IMR-90 (cell line): Measurements from ENCODE around the gene KLHL28. TPM values are rescaled to one million over a fixed set of nuclear protein-coding genes. Genes with fewer than 3 reads are reported as not detected.

Experiments
- ATAC-seq: fragments of 200-7000 bp; cut with Tn5 transposase; 2 replicates; pipeline ENCODE4 v1.9.1; 2020; ENCODE audit warnings: low read depth, mild to moderate bottlenecking, moderate library complexity
- BruUV-seq: library from RNA; stranded (reverse); fragments of 400-500 nt; replicated peaks from 2 replicates; lab custom pipeline; 2021; lab: Mats Ljungman, UMichigan
- CTCF ChIA-PET: fragments of 300-600 bp; formaldehyde crosslinking; extraction: SDS; loops from one replicate; lab custom pipeline; 2021; ENCODE audit warnings: antibody characterized with exemption; lab: Yijun Ruan, JAX
- POLR2A ChIA-PET: fragments of 300-600 bp; sonication (Branson Sonifier 250); formaldehyde crosslinking; loops from one replicate; lab custom pipeline; 2022; ENCODE audit warnings: antibody characterized with exemption; ENCODE audit not compliant: unreplicated experiment; lab: Charles Lee
- DNase-seq: peaks from one replicate; pipeline ENCODE4 v3.0.0; 2013
- H2AFZ ChIP-seq: replicated peaks from 2 replicates; pipeline ENCODE3; 2013; ENCODE audit warnings: low read length, mild to moderate bottlenecking; ENCODE audit not compliant: poor library complexity
- H2AK5ac ChIP-seq: 2 replicates; pipeline ENCODE4 v1.6.1; 2013; ENCODE audit warnings: low read depth, low read length, inconsistent platforms
- H2AK9ac ChIP-seq: replicated peaks from 2 replicates; pipeline ENCODE3; 2013; ENCODE audit warnings: mild to moderate bottlenecking, low read depth, low read length, moderate library complexity; ENCODE audit not compliant: poor library complexity
- H2BK120ac ChIP-seq: 2 replicates; pipeline ENCODE4 v1.6.1; 2013; ENCODE audit warnings: low read depth, low read length, inconsistent platforms
- H2BK15ac ChIP-seq: 3 replicates; pipeline ENCODE4 v1.6.1; 2013; ENCODE audit warnings: low read depth, low read length, inconsistent platforms
- H2BK20ac ChIP-seq: 2 replicates; pipeline ENCODE4 v1.6.1; 2013; ENCODE audit warnings: low read depth, mild to moderate bottlenecking, inconsistent platforms, low read length, moderate library complexity
- H2BK5ac ChIP-seq: 2 replicates; pipeline ENCODE4 v1.6.1; 2013; ENCODE audit warnings: mild to moderate bottlenecking, low read depth, low read length, inconsistent platforms; ENCODE audit not compliant: poor library complexity, severe bottlenecking
- H3K14ac ChIP-seq: replicated peaks from 2 replicates; pipeline ENCODE4 v1.6.1; 2013; ENCODE audit warnings: low read depth, low read length, inconsistent platforms
- H3K18ac ChIP-seq: 2 replicates; pipeline ENCODE4 v1.6.1; 2013; ENCODE audit warnings: low read depth, low read length, control low read depth
- H3K23ac ChIP-seq: 2 replicates; pipeline ENCODE4 v1.6.1; 2013; ENCODE audit warnings: low read depth, low read length, inconsistent platforms
- H3K27ac ChIP-seq: 2 replicates; pipeline ENCODE4 v1.5.1; 2013; ENCODE audit warnings: mild to moderate bottlenecking, control low read depth, low read length; ENCODE audit not compliant: insufficient read depth
- H3K27me3 ChIP-seq: 2 replicates; pipeline ENCODE4 v1.6.1; 2013; ENCODE audit warnings: low read length; ENCODE audit not compliant: control insufficient read depth, insufficient read depth
- H3K36me3 ChIP-seq: 2 replicates; pipeline ENCODE4 v1.6.1; 2013; ENCODE audit warnings: low read length, mixed read lengths; ENCODE audit not compliant: control insufficient read depth, insufficient read depth
- H3K4ac ChIP-seq: 2 replicates; pipeline ENCODE4 v1.6.1; 2013; ENCODE audit warnings: low read depth, low read length, inconsistent platforms
- H3K4me1 ChIP-seq: 2 replicates; pipeline ENCODE4 v1.6.1; 2013; ENCODE audit warnings: low read length, mixed read lengths; ENCODE audit not compliant: control insufficient read depth, insufficient read depth
- H3K4me2 ChIP-seq: 2 replicates; pipeline ENCODE4 v1.6.1; 2013; ENCODE audit warnings: low read depth, mild to moderate bottlenecking, control low read depth, low read length, moderate library complexity
- H3K4me3 ChIP-seq: 2 replicates; pipeline ENCODE4 v1.5.1; 2013; ENCODE audit warnings: low read depth, mild to moderate bottlenecking, control low read depth, low read length, moderate library complexity; ENCODE audit not compliant: insufficient read depth
- H3K56ac ChIP-seq: 2 replicates; pipeline ENCODE4 v1.6.1; 2013; ENCODE audit warnings: low read length, inconsistent platforms; ENCODE audit not compliant: insufficient read depth; ENCODE audit errors: extremely low read depth
- H3K79me1 ChIP-seq, 2 experiments: 2 replicates each; pipeline ENCODE4 v1.6.1; 2013; ENCODE audit warnings: low read length in 2 of 2, inconsistent platforms in 1 of 2, low read depth in 1 of 2
- H3K9ac ChIP-seq: 2 replicates; pipeline ENCODE4 v1.6.1; 2013; ENCODE audit warnings: low read depth, low read length, control low read depth
- H3K9me1 ChIP-seq: 2 replicates; pipeline ENCODE4 v1.6.1; 2013; ENCODE audit warnings: low read length, inconsistent platforms; ENCODE audit not compliant: insufficient read depth
- H3K9me3 ChIP-seq: 2 replicates; pipeline ENCODE4 v1.6.1; 2013; ENCODE audit warnings: low read length; ENCODE audit not compliant: control insufficient read depth, insufficient read depth
- H4K20me1 ChIP-seq: 2 replicates; pipeline ENCODE4 v1.6.1; 2013; ENCODE audit warnings: low read length, inconsistent platforms; ENCODE audit not compliant: insufficient read depth
- H4K5ac ChIP-seq: 2 replicates; pipeline ENCODE4 v1.6.1; 2013; ENCODE audit warnings: mild to moderate bottlenecking, low read depth, low read length, control low read depth
- H4K8ac ChIP-seq, 2 experiments: 2 replicates each; pipeline ENCODE4 v1.6.1; 2013; ENCODE audit warnings: low read depth in 2 of 2, low read length in 2 of 2, control low read depth in 1 of 2, inconsistent platforms in 1 of 2
- H4K91ac ChIP-seq: 2 replicates; pipeline ENCODE4 v1.6.1; 2013; ENCODE audit warnings: low read depth, low read length, inconsistent platforms; ENCODE audit not compliant: insufficient read depth
- BHLHE40 ChIP-seq: fragments of 150-350 bp; IDR thresholded peaks from 2 replicates; pipeline ENCODE4 v1.6.1; 2016; ENCODE audit warnings: mild to moderate bottlenecking, low read depth, low read length
- CEBPB ChIP-seq: IDR thresholded peaks from 2 replicates; pipeline ENCODE4 v1.6.1; 2012; ENCODE audit warnings: low read depth, low read length, improper control_type of control experiment
- CHD1 ChIP-seq: IDR thresholded peaks from 2 replicates; pipeline ENCODE4 v1.6.1; 2012; ENCODE audit warnings: low read depth, low read length, improper control_type of control experiment
- FOS ChIP-seq: fragments of 150-350 bp; IDR thresholded peaks from 2 replicates; pipeline ENCODE4 v1.6.1; 2016; ENCODE audit warnings: low read depth, low read length
- MXI1 ChIP-seq: IDR thresholded peaks from 2 replicates; pipeline ENCODE4 v1.6.1; 2012; ENCODE audit warnings: low read depth, mild to moderate bottlenecking, low read length, moderate library complexity, borderline replicate concordance
- NFE2L2 ChIP-seq: fragments of 150-350 bp; IDR thresholded peaks from 2 replicates; pipeline ENCODE4 v1.6.1; 2016; ENCODE audit warnings: low read depth, mild to moderate bottlenecking, low read length
- POLR2A ChIP-seq: IDR thresholded peaks from 2 replicates; pipeline ENCODE4 v1.6.1; 2012; ENCODE audit warnings: mild to moderate bottlenecking, low read depth, low read length
- RAD21 ChIP-seq: IDR thresholded peaks from 2 replicates; pipeline ENCODE4 v1.6.1; 2012; ENCODE audit warnings: low read length, improper control_type of control experiment
- RFX5 ChIP-seq: IDR thresholded peaks from 2 replicates; pipeline ENCODE4 v1.8.0; 2012; ENCODE audit warnings: low read depth, mild to moderate bottlenecking, low read length, moderate library complexity
- SMC3 ChIP-seq: fragments of 150-350 bp; IDR thresholded peaks from 2 replicates; pipeline ENCODE4 v1.6.1; 2016; ENCODE audit warnings: low read depth, mild to moderate bottlenecking, antibody characterized with exemption, low read length, moderate library complexity
- USF2 ChIP-seq: fragments of 150-350 bp; IDR thresholded peaks from 2 replicates; pipeline ENCODE4 v1.6.1; 2017; ENCODE audit warnings: mild to moderate bottlenecking, antibody characterized with exemption, low read length, low read depth
- WGBS, 2 experiments: methylation state at CpG; one replicate each; pipeline versions ENCODE4 v1.1.5 to v1.1.7; 2013; ENCODE audit warnings: missing lambda C conversion rate in 2 of 2; ENCODE audit not compliant: insufficient read length in 1 of 2; ENCODE audit errors: extremely low coverage in 2 of 2; 5-methylcytosine and 5-hydroxymethylcytosine counted together
- dilution Hi-C: fragments of 300-500 bp; cut with HindIII; formaldehyde crosslinking; loops from one replicate; pipeline ENCODE4 v1.14.3; 2018; ENCODE audit warnings: low sequenced_read_pairs; ENCODE audit not compliant: unreplicated experiment
- in situ Hi-C: fragments of 300-500 bp; cut with MboI; formaldehyde crosslinking; loops from 3 replicates; pipeline ENCODE4 v1.14.3; 2019; ENCODE audit warnings: low sequenced_read_pairs, inconsistent platforms, mixed read lengths
- intact Hi-C: fragments of 100-400 bp; cut with micrococcal nuclease; formaldehyde crosslinking; loops from 2 replicates; pipeline ENCODE4 v1.10.0; 2022
- polyA plus RNA-seq, 3 experiments: library from polyadenylated mRNA; depleted of rRNA; stranded (reverse); fragments of >200 nt; gene quantifications; 2 replicates each; pipeline ENCODE4 v1.2.3, GENCODE V29; 2012; ENCODE audit warnings: low replicate concordance in 1 of 3
- total RNA-seq: library from RNA; depleted of rRNA; stranded (reverse); fragments of >200 nt; gene quantifications from 2 replicates; pipeline ENCODE4 v1.2.3, GENCODE V29; 2012
- TF ChIP-seq, protein P1 (sequence below): conservative IDR thresholded peaks from 2 replicates; pipeline ENCODE4 v1.5.1; 2012; ENCODE audit warnings: mild to moderate bottlenecking, low read depth, low read length, improper control_type of control experiment

The KLHL28 gene
- total and polyA plus RNA-seq, 2 of the 4 experiments (the other 2 are of a cell fraction): 2.9 to 7.7 TPM

DNA sequence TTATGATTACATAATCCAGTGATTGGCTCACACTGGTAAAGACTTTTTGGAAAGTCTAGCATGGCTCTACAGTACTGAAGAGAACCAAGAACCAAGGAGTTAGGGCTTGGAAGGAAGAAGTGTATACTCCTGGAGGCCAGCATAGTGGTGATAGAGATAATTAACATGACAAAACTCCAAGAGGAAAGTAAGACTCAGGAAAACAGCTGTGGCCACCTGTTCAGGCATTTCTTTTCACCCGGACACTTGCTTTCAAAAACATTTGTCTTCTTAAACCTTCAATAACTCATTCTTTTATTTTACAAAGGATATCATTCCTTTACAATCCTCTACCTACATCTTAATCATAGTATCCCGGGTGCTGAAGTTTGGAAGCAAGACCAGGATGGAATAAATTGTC is 50.9 kb downstream of the KLHL28 start:
- Histone ChIP-seq H2AK5ac (no peak overlapping the region), H4K8ac (no peak overlapping the region), H3K4me3 (no peak overlapping the region), H3K9me3 (no peaks in the 10 kb centered on the region), H2BK15ac (no peak overlapping the region), H2BK20ac (no peak overlapping the region), H3K4ac (no peak overlapping the region), H3K27me3 (peaks cover 5% of the 10 kb centered on the region; the same call in 1 of the 2 replicates), H3K4me1 (0 out of 2 replicates have a peak, but pooled peaks cover 1% of the 10 kb centered on the region), H3K23ac (no peak overlapping the region), H3K18ac (no peak overlapping the region), H3K79me1 (no peaks in the 10 kb centered on the region), H3K9ac (no peak overlapping the region), H2BK120ac (no peak overlapping the region), H3K14ac (no peak overlapping the region), H2BK5ac (no peak overlapping the region), H4K91ac (no peak overlapping the region), H3K27ac (no peak overlapping the region), H3K4me2 (no peak overlapping the region), H2AFZ (no peak overlapping the region), H3K36me3 (no peaks in the 10 kb centered on the region), H3K56ac (no peak overlapping the region), H2AK9ac (no peak overlapping the region), H4K5ac (no peak overlapping the region), H4K20me1 (no peaks in the 10 kb centered on the region), H3K9me1 (no peaks in the 10 kb centered on the region)
- CTCF ChIA-PET: interaction anchor here (1.0 kb wide), 1 partner anchor 9 kb away, joined by 3 read pairs; no protein-coding TSS in a partner anchor
- in situ Hi-C loops: loop anchor here (5.0 kb wide), 1 partner anchor 356 kb away; no protein-coding TSS in a partner anchor
- TF ChIP-seq USF2: no peak
- no peak for TF ChIP-seq NFE2L2
- no peak for TF ChIP-seq CHD1
- TF ChIP-seq FOS: no peak
- TF ChIP-seq SMC3: no peak
- no peak for TF ChIP-seq BHLHE40
- TF ChIP-seq MXI1: no peak
- TF ChIP-seq RAD21: no peak
- no peak for TF ChIP-seq CEBPB
- no peak for TF ChIP-seq RFX5
- no peak for TF ChIP-seq POLR2A
- TF ChIP-seq, protein P1, sequence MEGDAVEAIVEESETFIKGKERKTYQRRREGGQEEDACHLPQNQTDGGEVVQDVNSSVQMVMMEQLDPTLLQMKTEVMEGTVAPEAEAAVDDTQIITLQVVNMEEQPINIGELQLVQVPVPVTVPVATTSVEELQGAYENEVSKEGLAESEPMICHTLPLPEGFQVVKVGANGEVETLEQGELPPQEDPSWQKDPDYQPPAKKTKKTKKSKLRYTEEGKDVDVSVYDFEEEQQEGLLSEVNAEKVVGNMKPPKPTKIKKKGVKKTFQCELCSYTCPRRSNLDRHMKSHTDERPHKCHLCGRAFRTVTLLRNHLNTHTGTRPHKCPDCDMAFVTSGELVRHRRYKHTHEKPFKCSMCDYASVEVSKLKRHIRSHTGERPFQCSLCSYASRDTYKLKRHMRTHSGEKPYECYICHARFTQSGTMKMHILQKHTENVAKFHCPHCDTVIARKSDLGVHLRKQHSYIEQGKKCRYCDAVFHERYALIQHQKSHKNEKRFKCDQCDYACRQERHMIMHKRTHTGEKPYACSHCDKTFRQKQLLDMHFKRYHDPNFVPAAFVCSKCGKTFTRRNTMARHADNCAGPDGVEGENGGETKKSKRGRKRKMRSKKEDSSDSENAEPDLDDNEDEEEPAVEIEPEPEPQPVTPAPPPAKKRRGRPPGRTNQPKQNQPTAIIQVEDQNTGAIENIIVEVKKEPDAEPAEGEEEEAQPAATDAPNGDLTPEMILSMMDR: no peak
- ATAC-seq (no peak), DNase-seq (no peak)
- dilution Hi-C loops: no loop called here
- WGBS, 2 experiments: 100% methylated on average over 1 of the region's 2 CpGs; no CpG with 5 or more reads in 1 of the 2 experiments
- no TSS peak for BruUV-seq
- intact Hi-C loops: loop anchor here (5.0 kb wide), 2 partner anchors 176 to 341 kb away; partner anchors contain the start of gene MIS18BP1
- POLR2A ChIA-PET: interaction anchor here (0.6 kb wide), 1 partner anchor 53 kb away, joined by 3 read pairs; no protein-coding TSS in a partner anchor
